CD4-positive, alpha-beta T cell treated with Interleukin-6 at 100 ng/mL for 8 hours (primary cell): Measurements from ENCODE around the gene GGNBP2.
A peak's percentile ranks its signal among the peaks of the same experiment; 100 is the strongest.
"Not testable (repeated sequence)": the region's sequence is repeated elsewhere in the genome, so short reads cannot be mapped to it uniquely, and the experiment has no call there.

ENCODE experiments used
- DNase-seq: peaks from one replicate; pipeline ENCODE4 v3.0.0-alpha.2; 2020; ENCODE audit warnings: mixed read lengths, low spot score

Gene GGNBP2

DNA sequence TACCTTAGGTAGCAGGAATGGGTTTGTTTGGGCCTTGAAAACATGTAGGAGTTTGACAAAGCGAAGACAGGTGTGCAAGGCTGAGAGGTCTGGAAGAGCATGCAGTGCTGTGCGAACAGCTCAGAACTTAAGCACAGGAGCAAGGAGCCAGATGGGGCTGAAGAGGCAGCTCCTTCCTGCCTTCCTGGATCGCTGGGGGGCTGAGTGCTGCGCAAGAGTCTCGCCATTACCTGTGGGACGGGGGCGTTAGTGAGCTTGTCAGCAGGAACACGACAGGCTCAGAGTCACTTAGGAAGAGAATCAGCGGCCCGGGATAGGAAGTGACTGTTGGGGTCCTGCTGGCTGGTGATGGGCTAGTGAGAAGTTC is 56.2 kb downstream of the GGNBP2 start:
- no peak for DNase-seq

DNA sequence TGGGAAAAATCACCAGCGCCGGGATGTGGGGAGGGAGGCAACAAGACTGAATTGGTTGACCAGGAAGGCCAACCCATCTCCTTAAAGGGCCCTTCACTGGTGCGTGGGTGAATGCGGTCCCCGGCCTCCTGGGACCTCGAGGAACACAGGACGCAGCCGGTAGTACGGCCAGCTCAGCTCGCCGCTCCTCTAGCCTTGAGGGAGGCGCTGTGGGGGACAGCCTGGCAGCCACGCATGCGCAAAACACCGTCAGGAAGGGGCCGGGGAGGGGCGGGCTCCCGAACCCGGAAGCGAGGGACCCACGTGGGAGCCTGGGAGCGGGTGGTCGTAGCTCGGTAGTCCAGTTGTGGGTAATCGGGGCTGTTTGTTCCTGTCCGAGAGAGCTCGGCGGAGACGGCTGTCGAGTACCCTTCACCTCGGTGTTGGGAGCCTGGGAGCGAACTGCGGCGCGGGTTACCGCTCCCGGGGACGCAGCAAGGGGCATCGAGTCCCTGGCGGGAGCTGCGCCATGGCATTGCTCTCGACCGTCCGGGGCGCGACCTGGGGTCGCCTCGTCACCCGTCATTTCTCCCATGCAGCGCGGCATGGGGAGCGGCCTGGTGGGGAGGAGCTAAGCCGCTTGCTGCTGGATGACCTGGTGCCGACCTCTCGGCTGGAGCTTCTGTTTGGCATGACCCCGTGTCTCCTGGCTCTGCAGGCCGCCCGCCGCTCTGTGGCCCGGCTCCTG is 56.7 kb downstream of the GGNBP2 start, which contains the start of gene MRM1:
Gene MRM1, plus strand, starts transcription at position 281 of the 727 bp plus-strand sequence. Its CDS starts 228 bp downstream, at position 509.
- peak; percentile 90 for DNase-seq

GRCh38 chr17:36602030-36602748 is 57.5 kb downstream of the GGNBP2 start:
- DNase-seq: no peak

GRCh38 chr17:36602924-36603384 is 58.2 kb downstream of the GGNBP2 start:
- peak; percentile 68 for DNase-seq

DNA sequence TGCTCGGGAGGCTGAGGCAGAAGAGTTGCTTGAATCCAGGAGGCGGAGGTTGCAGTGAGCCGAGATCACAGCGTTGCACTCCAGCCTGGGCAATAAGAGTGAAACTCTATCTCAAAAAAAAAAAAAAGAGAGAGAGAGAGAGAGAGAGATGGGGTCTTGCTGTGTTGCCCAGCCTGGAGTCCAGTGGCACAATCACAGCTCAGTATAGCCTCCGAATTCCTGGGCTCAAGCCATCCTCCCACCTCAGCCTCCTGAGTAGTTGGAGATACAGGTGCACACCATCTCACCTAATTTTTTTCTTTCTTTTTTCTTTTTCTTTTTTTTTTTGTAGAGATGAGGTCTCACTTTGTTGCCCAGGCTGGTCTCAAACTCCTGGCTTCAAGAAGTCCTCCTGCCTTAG is 60.3 kb downstream of the GGNBP2 start:
- not testable (repeated sequence) for DNase-seq

- DNase-seq: no peak
Measured at GRCh38 chr17:36608280-36608679, 63.6 kb downstream of the GGNBP2 start.

GRCh38 chr17:36608794-36609497 is 64.2 kb downstream of the GGNBP2 start:
- peak; percentile 12 for DNase-seq

GRCh38 chr17:36609498-36609862 is 64.8 kb downstream of the GGNBP2 start:
- DNase-seq: no peak

DNA sequence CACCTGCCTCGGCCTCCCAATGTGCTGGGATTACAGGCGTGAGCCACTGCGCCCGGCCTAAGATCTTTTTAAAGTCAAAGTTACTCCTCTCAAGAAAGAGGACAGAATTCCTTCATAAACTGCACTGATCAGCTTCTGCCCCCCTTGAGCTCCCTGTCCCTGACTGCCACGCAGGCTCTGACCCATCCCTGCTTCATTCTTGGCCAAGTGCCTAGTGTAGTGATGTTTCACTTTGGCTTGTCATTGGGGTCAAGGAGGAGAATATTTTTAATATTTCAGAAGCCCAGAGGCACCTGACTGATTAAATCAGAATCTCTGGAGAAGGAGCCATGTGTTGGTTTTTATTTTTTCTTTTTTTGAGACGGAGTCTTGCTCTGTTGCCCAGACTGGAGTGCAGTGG is 65.8 kb downstream of the GGNBP2 start:
- DNase-seq: no peak

GRCh38 chr17:36611345-36612072 is 66.8 kb downstream of the GGNBP2 start:
- DNase-seq: no peak

DNA sequence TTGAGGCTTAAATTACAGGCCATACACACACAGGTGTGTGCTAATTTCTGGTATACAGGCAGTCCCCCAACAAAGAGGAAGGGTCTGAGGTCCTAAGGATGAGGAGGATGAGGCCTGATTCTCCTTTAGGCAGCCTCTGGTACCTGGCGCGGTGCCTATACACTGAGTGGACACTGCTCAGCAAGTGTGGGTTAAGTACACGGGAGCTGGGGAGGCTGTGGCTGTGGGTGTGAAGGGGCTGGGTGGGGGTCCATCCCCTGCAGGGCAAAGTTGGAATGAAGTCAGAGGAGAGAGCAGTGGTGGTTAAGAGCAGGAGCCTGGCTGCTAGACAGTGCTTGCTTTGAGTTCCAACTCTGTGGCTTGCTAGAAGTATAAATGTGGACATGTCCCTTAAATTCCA is 67.6 kb downstream of the GGNBP2 start:
- no peak for DNase-seq

DNA sequence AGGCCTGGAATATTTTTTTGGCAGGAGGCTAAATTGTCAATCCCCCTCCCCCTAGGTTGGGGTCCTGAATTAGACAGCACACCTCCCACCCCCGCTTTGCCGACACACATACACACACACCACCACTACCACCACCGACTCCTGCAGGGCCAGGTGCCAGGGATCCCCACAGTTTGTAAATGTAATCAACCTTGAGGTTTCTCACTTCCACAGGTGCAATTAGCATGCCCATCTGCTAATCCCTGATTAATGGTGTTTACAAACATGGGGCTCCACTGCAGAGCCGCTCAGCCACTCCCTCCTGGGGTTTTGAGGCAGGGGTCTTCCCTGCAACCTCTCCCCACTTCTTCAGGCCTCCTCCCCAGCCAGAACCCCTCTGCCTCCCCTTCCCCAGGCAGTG is 68.4 kb downstream of the GGNBP2 start:
- DNase-seq: no peak

GRCh38 chr17:36614081-36614480 is 69.4 kb downstream of the GGNBP2 start:
- DNase-seq: no peak

- DNase-seq: no peak
Measured at GRCh38 chr17:36614933-36615332, 70.2 kb downstream of the GGNBP2 start.

- no peak for DNase-seq
Measured at GRCh38 chr17:36616061-36617029, 71.6 kb downstream of the GGNBP2 start.

DNA sequence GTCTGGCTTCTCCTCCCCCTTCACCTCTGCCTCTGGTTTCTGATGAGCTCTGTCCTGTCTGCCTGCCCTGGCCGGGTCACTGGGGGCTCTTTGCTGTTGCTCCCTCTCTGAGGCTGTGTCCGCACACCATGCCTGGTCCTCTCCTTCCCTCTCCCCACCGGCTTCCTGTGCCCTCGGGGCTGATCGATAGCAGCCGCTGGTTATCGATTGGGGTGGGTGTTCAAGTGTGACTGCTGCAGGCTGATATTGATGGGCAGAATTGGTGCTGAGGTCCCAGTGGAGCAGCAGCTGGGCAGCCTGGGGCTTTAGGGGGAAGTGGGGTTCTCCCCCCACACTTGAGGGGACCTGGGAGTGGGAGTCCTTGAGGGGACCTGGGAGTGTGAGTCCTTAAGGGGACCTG is 73.1 kb downstream of the GGNBP2 start:
- DNase-seq: no peak

DNA sequence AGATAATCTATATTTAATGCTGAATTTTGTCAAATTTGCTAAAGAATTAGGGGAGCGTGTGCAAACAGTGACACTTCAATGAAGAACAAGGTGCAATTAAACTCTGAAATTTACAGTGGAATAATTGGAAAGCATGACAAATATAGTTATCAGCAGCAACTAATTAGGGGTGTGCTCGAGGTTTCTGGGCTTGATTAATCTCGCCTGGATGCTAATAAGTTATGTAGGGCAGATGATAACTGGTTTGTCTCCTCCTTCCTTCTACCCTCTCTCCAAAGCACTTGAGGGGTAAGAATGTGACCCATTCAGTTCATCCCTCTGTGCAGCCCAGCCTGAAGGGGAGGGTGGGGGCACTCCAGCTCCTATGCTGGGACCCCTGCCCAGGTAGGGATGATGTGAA is 78.6 kb downstream of the GGNBP2 start:
- DNase-seq: no peak

- no peak for DNase-seq
Measured at GRCh38 chr17:36625188-36625587, 80.5 kb downstream of the GGNBP2 start.

DNA sequence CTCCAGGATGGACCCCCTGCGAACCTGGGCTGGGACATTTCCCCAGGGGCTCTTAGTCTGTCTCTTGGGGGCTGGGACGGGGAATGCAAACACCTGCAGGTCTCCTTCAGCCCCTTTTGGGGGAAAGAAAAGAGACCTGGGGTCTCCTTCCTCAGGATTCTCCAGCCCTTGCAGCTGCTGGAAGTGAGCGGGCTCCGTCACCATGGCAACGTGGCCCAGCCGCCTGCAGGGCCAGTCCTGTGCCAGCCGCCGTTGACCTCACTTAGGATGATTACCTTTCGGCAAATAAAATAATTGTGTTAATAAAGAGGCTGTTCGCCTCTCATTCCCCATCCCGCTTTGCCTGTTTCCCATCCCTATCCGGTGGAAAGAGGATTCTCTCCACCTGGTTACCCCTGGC is 82.4 kb downstream of the GGNBP2 start:
- no peak for DNase-seq

- DNase-seq: no peak
Measured at GRCh38 chr17:36628576-36628975, 83.9 kb downstream of the GGNBP2 start.

DNA sequence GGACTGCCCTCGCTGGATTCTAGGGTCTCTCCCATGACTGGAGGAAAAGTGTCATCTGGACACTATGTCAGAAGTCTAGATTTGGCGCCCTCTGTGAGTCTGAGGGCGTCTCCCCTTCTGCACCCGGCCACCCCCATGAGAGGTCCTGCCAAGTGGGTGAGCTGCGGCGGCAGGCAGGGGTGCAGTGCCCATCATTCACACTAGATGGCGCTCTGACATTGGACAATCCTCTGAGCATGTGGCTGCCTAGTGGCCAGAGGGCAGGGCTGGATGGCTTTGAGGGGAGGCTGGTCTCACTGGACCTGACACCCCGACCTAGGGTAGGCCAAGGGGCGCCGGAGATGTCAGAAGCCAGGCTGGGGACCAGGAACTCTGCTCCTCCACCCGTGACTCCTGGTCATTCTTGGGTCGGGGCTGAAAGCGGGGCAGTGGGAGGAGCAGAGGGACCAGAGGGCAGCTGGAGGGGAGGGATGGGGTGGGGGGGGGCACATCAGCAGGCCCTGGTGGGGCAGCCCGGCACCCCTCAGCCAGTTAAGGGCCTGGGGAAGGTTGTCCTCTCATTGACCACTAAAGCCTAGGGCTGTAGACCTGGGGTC is 84.6 kb downstream of the GGNBP2 start:
- peak; percentile 73 for DNase-seq
